Endothelial cell of umbilical vein (primary cell): ENCODE results near the gene KCNC4. TPM values are rescaled to one million over a fixed set of nuclear protein-coding genes. Genes with fewer than 3 reads are reported as not detected.

ENCODE experiments used
- BruUV-seq: library from RNA; stranded (reverse); fragments of 400-500 nt; replicated peaks from 2 replicates; lab custom pipeline; 2021; lab: Mats Ljungman, UMichigan
- CTCF ChIA-PET: fragments of 300-600, 350-600 bp; sonication (Branson Sonifier 250); formaldehyde crosslinking; loops from one replicate; lab custom pipeline; 2021; ENCODE audit warnings: antibody characterized with exemption, inconsistent platforms; lab: Charles Lee
- POLR2A ChIA-PET: fragments of 300-600, 350-600 bp; sonication (Branson Sonifier 250); formaldehyde crosslinking; loops from one replicate; lab custom pipeline; 2021; ENCODE audit warnings: antibody characterized with exemption, inconsistent platforms; lab: Charles Lee
- DNase-seq: peaks from one replicate; pipeline ENCODE4 v3.0.0-alpha.2; 2011; ENCODE audit warnings: low read depth, low spot score
- FAIRE-seq: peaks from 2 replicates; lab custom pipeline; 2011; peaks lifted over from hg19 to GRCh38; lab: Jason Lieb, UNC
- H2AFZ ChIP-seq: 2 replicates; pipeline ENCODE4 v1.6.0; 2012; ENCODE audit warnings: low read depth, low read length, control low read depth, inconsistent platforms
- H3K27ac ChIP-seq: 2 replicates; pipeline ENCODE4 v1.5.1; 2011; ENCODE audit warnings: low read depth, mild to moderate bottlenecking, control low read depth, low read length, moderate library complexity; ENCODE audit not compliant: insufficient read depth
- H3K27me3 ChIP-seq, 2 experiments: 2 replicates each; pipeline versions ENCODE4 v1.6.0 to v1.6.1; 2011; ENCODE audit warnings: low read length in 2 of 2, mixed read lengths in 1 of 2; ENCODE audit not compliant: control insufficient read depth in 2 of 2, insufficient read depth in 2 of 2
- H3K36me3 ChIP-seq, 2 experiments: 2 replicates in 1 of 2; 3 replicates in 1 of 2; pipeline ENCODE4 v1.5.1; 2011; ENCODE audit warnings: low read length in 2 of 2, mild to moderate bottlenecking in 1 of 2, moderate library complexity in 1 of 2; ENCODE audit not compliant: control insufficient read depth in 2 of 2, insufficient read depth in 2 of 2; ENCODE audit errors: extremely low read depth in 1 of 2
- H3K4me1 ChIP-seq: 3 replicates; pipeline ENCODE4 v1.5.1; 2011; ENCODE audit warnings: mild to moderate bottlenecking, low read length; ENCODE audit not compliant: control insufficient read depth, insufficient read depth; ENCODE audit errors: extremely low read depth
- H3K4me2 ChIP-seq: 2 replicates; pipeline ENCODE4 v1.6.1; 2011; ENCODE audit warnings: low read length, control low read depth, mixed read lengths; ENCODE audit not compliant: insufficient read depth
- H3K4me3 ChIP-seq, 3 experiments: fragments of 200-600 bp in 1 of 3; sonication (generic), shearing (Covaris generic) in 1 of 3; replicated peaks in 1 of 3; 2 replicates each; pipeline ENCODE4 v1.5.1; 2011 to 2016; ENCODE audit warnings: control low read depth in 3 of 3, low read length in 3 of 3, mild to moderate bottlenecking in 2 of 3, inconsistent platforms in 1 of 3, low read depth in 1 of 3, moderate library complexity in 1 of 3; ENCODE audit not compliant: insufficient read depth in 1 of 3
- H3K79me2 ChIP-seq: 2 replicates; pipeline ENCODE4 v1.6.0; 2012; ENCODE audit warnings: low read length, inconsistent platforms; ENCODE audit not compliant: control insufficient read depth, insufficient read depth
- H3K9ac ChIP-seq: replicated peaks from 2 replicates; pipeline ENCODE3; 2011; ENCODE audit warnings: low read length, control low read depth; ENCODE audit not compliant: insufficient read depth; ENCODE audit errors: extremely low read depth
- H3K9me1 ChIP-seq: replicated peaks from 3 replicates; pipeline ENCODE4 v1.6.0; 2011; ENCODE audit warnings: mild to moderate bottlenecking, low read length; ENCODE audit not compliant: control insufficient read depth, insufficient read depth; ENCODE audit errors: extremely low read depth
- H3K9me3 ChIP-seq: replicated peaks from 2 replicates; pipeline ENCODE4 v1.5.1; 2012; ENCODE audit warnings: low read length, inconsistent platforms; ENCODE audit not compliant: control insufficient read depth, insufficient read depth
- H4K20me1 ChIP-seq: replicated peaks from 2 replicates; pipeline ENCODE3; 2011; ENCODE audit warnings: mild to moderate bottlenecking, low read length; ENCODE audit not compliant: control insufficient read depth, insufficient read depth; ENCODE audit errors: extremely low read depth
- CTCF ChIP-seq, 2 donors: IDR thresholded peaks; 1 replicate in 1 of 2; 2 replicates in 1 of 2; pipeline ENCODE4 v1.5.1; 2011; ENCODE audit warnings: low read length in 2 of 2, mild to moderate bottlenecking in 2 of 2, moderate library complexity in 2 of 2, control low read depth in 1 of 2, inconsistent platforms in 1 of 2, low read depth in 1 of 2; ENCODE audit not compliant: insufficient read depth in 1 of 2; ENCODE audit errors: extremely low read depth in 1 of 2
- EZH2 ChIP-seq: IDR thresholded peaks from 2 replicates; pipeline ENCODE4 v1.6.1; 2012; ENCODE audit warnings: borderline replicate concordance, low read depth, mild to moderate bottlenecking, moderate library complexity, low read length, inconsistent platforms; ENCODE audit not compliant: severe bottlenecking
- FOS ChIP-seq: IDR thresholded peaks from 2 replicates; pipeline ENCODE4 v1.6.1; 2011; ENCODE audit warnings: mild to moderate bottlenecking, low read length, moderate library complexity, borderline replicate concordance; ENCODE audit not compliant: insufficient read depth
- GATA2 ChIP-seq: IDR thresholded peaks from 2 replicates; pipeline ENCODE4 v1.7.0; 2011; ENCODE audit warnings: low read depth, mild to moderate bottlenecking, moderate library complexity, mixed read lengths, low read length; ENCODE audit not compliant: insufficient read length, insufficient read depth
- JUN ChIP-seq: IDR thresholded peaks from 2 replicates; pipeline ENCODE4 v1.6.1; 2011; ENCODE audit warnings: borderline replicate concordance, low read depth; ENCODE audit not compliant: insufficient read length, insufficient read depth
- MAX ChIP-seq: IDR thresholded peaks from 2 replicates; pipeline ENCODE4 v1.6.1; 2011; ENCODE audit not compliant: insufficient read depth, insufficient read length
- MYC ChIP-seq: IDR thresholded peaks from one replicate; pipeline ENCODE4 v1.6.1; 2011; ENCODE audit warnings: mild to moderate bottlenecking, low read depth, low read length
- POLR2A ChIP-seq: IDR thresholded peaks from 2 replicates; pipeline ENCODE4 v1.6.1; 2012; ENCODE audit warnings: low read depth, mild to moderate bottlenecking, control low read depth, low read length
- POLR2AphosphoS5 ChIP-seq: IDR thresholded peaks from 2 replicates; pipeline ENCODE4 v1.6.1; 2012; ENCODE audit warnings: low read depth, mild to moderate bottlenecking, control low read depth, low read length, moderate library complexity; ENCODE audit not compliant: insufficient read depth
- dilution Hi-C: fragments of 300-500 bp; cut with MboI; formaldehyde crosslinking; loops from one replicate; pipeline ENCODE4 v1.15.0; 2019; ENCODE audit warnings: low sequenced_read_pairs; ENCODE audit not compliant: extremely low pct_ligation_motif_present
- intact Hi-C: fragments of 100-400 bp; cut with micrococcal nuclease; formaldehyde crosslinking; loops from one replicate; pipeline ENCODE4 v1.10.0; 2022
- polyA plus RNA-seq, 4 experiments: library from polyadenylated mRNA; depleted of rRNA in 3 of 4; stranded (reverse) in 3 of 4; unstranded in 1 of 4; fragments of >200 nt; gene quantifications; 2 replicates each; pipeline versions ENCODE4 v1.2.1 to v1.2.3, GENCODE V29; 2011 to 2012; ENCODE audit warnings: missing spikeins in 1 of 4
- total RNA-seq: library from RNA; stranded (reverse); gene quantifications from 2 replicates; pipeline ENCODE4 v1.2.3, GENCODE V29; 2021

The KCNC4 gene
- total and polyA plus RNA-seq, 2 donors (not counting 3 experiments of a cell fraction or from before 2014, with no cell fraction given) = 6.7 to 22.5 TPM

- Histone ChIP-seq H3K9ac (no peak overlapping the region), H3K4me2 (no peak overlapping the region), H3K4me1 (peaks cover 4% of the 10 kb centered on the region), H3K27ac (no peak overlapping the region), H3K79me2 (no peaks in the 10 kb centered on the region), H3K27me3 (no peaks in the 10 kb centered on the region), H3K4me3 (no peak overlapping the region), H3K9me3 (no peaks in the 10 kb centered on the region), H3K9me1 (no peaks in the 10 kb centered on the region), H3K36me3 (no peaks in the 10 kb centered on the region), H4K20me1 (no peaks in the 10 kb centered on the region), H2AFZ (no peak overlapping the region)
- CTCF ChIA-PET = interaction anchor here (5.3 to 18.2 kb wide), 3 partner anchors 103 to 291 kb away, joined by 106 to 1577 read pairs (median 211); no protein-coding TSS in a partner anchor
- no TSS peak for BruUV-seq
- POLR2A ChIA-PET = no interaction called here
- dilution Hi-C loops = no loop called here
- TF ChIP-seq FOS (no peak), POLR2A (no peak), GATA2 (no peak), MYC (no peak), MAX (no peak), JUN (no peak), POLR2AphosphoS5 (no peak), CTCF (IDR thresholded peaks at IDR 0.05; ENCODE audit: extremely low read depth in 1 of 2, insufficient read depth in 1 of 2, low read depth in 1 of 2, low read length in 2 of 2) (no peak), EZH2 (no peak)
- no peak for FAIRE-seq
- intact Hi-C loops = no loop called here
- DNase-seq = no peak
Observed at GRCh38 chr1:110205156-110205555, 5.0 kb upstream of the KCNC4 start.
